ENCODE measurements around the gene KLHL4.
"Not testable (repeated sequence)": the region's sequence is repeated elsewhere in the genome, so short reads cannot be mapped to it uniquely, and the experiment has no call there.

Gene KLHL4

DNA sequence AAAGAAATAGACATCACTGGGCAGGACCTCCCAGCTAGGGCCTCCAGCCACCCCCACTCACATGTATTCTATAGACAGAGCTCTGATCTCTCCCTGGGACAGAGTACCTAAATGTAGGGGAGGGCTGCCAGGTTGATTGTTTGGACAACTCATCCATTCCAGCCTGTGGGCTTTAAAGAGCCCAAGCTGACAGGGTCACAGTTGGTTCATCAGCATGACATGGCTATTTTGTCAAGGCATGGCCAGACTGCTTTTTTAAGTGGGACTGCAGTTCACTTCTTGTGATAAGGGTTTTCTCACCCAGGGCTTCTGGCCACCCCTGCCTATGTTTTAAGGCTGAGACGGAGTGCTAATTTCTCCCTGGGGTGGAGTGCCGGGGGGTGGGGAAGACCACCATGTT is 63.3 kb downstream of the KLHL4 start:
- DNase-seq (ENCODE audit: low read depth in 1 of 2, low spot score in 1 of 2) = no peak
- in situ Hi-C loops (cut with HindIII; ENCODE audit: low pct_unique_long_range_greater_than_20kb, low sequenced_read_pairs) = no loop called here
- no peak for TF ChIP-seq JUND (IDR thresholded peaks at IDR 0.05; ENCODE audit: low read depth)

DNA sequence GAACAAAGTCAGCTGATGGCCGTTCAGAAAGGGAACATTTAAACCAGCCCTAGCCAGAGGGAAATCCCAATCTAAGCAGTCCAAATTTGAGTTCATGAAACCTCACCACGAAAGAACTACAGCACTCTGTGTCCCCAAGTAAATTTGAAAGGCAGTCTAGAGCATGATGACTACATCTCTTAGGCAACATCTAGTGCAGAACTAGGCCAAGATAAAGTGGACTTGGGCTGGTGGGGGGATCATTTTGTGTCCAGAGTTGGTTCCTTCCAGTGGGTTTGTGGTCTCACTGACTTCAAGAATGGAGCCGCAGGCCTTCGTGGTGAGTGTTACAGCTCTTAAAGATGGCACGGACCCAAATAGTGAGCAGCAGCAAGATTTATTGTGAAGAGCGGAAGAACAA is 64.9 kb downstream of the KLHL4 start:
- no peak for TF ChIP-seq JUND (IDR thresholded peaks at IDR 0.05; ENCODE audit: low read depth)
- DNase-seq (ENCODE audit: low read depth in 1 of 2, low spot score in 1 of 2) = no peak
- in situ Hi-C loops (cut with HindIII; ENCODE audit: low pct_unique_long_range_greater_than_20kb, low sequenced_read_pairs) = no loop called here

DNA sequence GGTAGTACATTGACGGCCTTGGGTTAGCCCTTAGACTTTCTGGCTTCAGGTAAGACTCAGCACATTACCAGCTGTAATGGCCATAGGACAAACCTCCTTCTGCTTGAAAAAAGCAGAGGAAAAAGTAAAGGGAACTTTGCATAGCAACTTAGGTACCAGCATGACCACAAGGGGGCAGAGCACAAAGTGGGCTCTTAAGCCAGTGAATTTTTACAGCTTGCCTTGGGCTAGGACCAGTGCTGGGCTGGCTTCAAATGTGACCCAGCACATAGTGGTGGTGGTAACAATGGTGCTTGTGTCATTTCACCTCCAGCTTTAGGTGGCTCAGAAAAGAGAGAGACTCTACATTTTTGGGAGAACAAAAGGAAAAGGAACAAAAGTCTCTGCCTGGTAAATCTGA is 66.1 kb downstream of the KLHL4 start:
- in situ Hi-C loops (cut with HindIII; ENCODE audit: low pct_unique_long_range_greater_than_20kb, low sequenced_read_pairs) = no loop called here
- TF ChIP-seq JUND (IDR thresholded peaks at IDR 0.05; ENCODE audit: low read depth) = no peak
- peak in 1 of 2 experiments; percentile 51 for DNase-seq (ENCODE audit: low read depth in 1 of 2, low spot score in 1 of 2)

DNA sequence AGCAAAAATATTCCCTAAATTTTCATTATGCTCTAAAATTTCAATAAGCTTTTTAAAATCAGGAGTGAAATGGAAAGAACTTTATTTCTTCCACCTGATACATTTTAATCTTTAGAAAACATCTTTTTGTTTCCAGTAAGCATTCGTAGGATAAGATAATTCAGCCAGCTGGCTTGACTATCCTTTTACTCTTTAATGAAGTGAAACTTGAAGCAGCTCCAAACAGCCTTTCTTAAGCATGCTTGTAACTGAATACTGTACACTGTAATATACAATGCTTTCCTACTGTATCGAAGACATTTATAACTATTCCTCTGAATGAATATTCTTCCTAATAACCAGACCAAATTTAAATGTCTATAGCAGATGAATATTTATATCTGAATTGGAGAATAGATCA is 98.8 kb downstream of the KLHL4 start:
- in situ Hi-C loops (cut with HindIII; ENCODE audit: low pct_unique_long_range_greater_than_20kb, low sequenced_read_pairs) = no loop called here
- no peak for DNase-seq (ENCODE audit: low read depth in 1 of 2, low spot score in 1 of 2)
- TF ChIP-seq JUND (IDR thresholded peaks at IDR 0.05; ENCODE audit: low read depth) = no peak

DNA sequence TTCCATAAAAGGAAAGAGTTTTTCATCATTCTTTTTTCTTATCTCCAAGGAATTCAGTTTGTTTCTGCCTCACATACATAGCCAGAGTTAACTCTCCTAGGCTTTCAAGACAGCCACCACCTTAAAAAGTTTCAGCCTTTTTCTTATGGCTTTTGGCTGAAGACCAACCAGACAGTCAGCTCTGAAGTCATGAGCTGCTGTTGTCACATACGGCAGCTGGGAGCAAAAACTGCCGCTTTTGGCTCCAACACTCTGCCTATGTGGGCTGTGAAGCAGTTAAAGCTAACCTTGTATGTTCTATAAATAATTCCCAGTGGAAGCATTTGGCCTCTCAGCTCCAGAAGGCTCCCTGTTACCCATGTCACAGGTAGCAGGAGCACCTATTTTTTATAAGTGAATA is 104.1 kb downstream of the KLHL4 start:
- in situ Hi-C loops (cut with HindIII; ENCODE audit: low pct_unique_long_range_greater_than_20kb, low sequenced_read_pairs) = no loop called here
- peak in 1 of 2 experiments; percentile 4 for DNase-seq (ENCODE audit: low read depth in 1 of 2, low spot score in 1 of 2)
- no peak for TF ChIP-seq JUND (IDR thresholded peaks at IDR 0.05; ENCODE audit: low read depth)

DNA sequence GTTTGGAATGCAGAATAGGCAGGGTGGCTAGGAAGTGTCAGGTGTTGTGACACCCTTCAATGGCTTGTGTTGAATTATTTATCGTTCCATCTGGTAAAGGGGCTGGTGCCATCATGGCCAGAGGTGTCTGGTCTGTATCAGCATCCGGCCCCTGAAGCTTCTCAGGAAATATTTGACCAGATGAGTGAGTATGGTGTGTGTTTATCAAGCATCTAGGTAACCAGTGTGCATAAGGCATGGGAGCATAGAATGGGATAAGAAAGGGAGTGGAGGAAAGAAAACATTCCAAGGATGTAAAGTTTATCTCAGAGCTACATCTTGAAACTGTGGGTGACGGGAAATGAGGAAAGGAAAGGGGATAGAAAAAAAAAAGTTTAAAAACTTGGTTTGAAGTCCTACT is 109.4 kb downstream of the KLHL4 start:
- DNase-seq (ENCODE audit: low read depth in 1 of 2, low spot score in 1 of 2) = no peak
- in situ Hi-C loops (cut with HindIII; ENCODE audit: low pct_unique_long_range_greater_than_20kb, low sequenced_read_pairs) = no loop called here
- TF ChIP-seq JUND (IDR thresholded peaks at IDR 0.05; ENCODE audit: low read depth) = no peak

DNA sequence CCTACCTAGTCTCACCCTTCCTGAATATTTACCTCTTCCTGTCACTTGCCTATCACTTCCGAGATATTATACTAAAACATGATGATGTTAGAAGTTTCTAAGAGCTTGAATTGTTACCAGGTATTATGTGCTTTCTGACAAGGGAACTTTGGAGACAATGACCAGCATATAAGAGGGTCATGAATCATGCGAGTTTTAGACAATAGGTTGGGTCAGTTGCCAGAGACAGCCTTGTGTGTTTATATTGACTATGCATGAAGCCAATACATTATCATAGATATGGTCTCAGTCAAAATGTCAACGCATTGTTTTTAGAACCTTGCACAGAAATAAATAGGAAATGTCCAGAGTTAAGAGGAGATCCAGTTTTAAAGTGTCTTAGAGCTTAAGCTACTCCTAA is 116.8 kb downstream of the KLHL4 start:
- in situ Hi-C loops (cut with HindIII; ENCODE audit: low pct_unique_long_range_greater_than_20kb, low sequenced_read_pairs) = no loop called here
- no peak for TF ChIP-seq JUND (IDR thresholded peaks at IDR 0.05; ENCODE audit: low read depth)
- no peak for DNase-seq (ENCODE audit: low read depth in 1 of 2, low spot score in 1 of 2)

DNA sequence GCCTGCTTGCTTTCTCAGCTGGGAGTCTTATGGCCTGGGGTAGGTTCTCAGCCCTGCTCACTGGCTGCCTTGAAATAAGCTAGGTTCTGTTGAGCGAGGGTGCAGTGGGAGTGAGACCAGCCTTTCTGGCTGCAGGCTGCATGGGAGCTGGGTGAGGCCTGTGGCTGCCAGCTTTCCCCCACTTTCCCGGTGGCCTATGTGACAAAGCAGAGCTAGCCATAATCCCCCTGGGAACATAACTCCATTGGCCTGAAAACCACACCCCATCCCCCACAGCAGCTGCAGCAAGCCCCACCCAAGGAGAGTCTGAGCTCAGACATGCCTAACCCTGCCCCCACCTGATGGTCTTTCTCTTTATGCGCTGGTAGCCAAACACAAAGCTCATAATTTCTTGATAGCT is 118.9 kb downstream of the KLHL4 start:
- no peak for DNase-seq (ENCODE audit: low read depth in 1 of 2, low spot score in 1 of 2)
- no peak for TF ChIP-seq JUND (IDR thresholded peaks at IDR 0.05; ENCODE audit: low read depth)
- in situ Hi-C loops (cut with HindIII; ENCODE audit: low pct_unique_long_range_greater_than_20kb, low sequenced_read_pairs) = no loop called here

DNA sequence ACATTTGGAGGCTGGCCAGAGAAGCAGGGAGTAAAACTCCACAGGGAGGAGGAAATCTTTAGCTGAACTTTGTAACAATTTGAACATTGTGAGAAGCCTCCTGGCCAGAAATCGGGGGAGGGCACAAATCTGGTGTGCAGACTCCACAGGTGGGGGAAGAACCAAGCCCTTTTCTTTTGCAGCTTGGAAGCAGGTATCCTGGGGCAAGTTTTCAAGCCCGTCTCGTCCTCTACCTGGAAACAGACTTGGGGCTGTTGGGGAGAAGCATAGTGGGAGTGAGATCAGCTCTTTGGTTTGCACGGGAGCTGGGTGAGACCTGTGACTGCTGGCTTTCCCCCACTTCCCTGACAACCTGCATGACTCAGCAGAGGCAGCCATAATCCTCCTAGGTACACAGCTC is 123.8 kb downstream of the KLHL4 start:
- DNase-seq (ENCODE audit: low read depth in 1 of 2, low spot score in 1 of 2); in situ Hi-C loops (cut with HindIII; ENCODE audit: low pct_unique_long_range_greater_than_20kb, low sequenced_read_pairs): not testable (repeated sequence)

DNA sequence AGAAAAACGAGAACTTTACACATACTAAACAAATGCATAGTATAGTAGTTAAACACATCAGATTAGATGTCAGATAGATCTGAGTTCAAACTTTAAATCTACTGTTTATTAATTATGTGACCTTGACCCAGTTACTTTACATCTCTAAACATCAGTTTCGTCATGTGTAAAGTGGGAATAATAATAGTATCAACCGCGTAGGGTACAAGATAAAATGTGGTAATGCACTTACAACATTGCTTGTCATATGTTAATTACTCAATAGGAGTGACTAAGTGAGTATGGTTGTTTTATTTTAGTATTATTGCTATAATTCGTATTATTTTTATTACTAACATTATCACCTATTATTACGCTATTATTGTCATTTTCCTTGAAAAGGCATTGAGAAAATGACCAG is 144.2 kb downstream of the KLHL4 start:
- no peak for TF ChIP-seq JUND (IDR thresholded peaks at IDR 0.05; ENCODE audit: low read depth)
- no peak for DNase-seq (ENCODE audit: low read depth in 1 of 2, low spot score in 1 of 2)
- in situ Hi-C loops (cut with HindIII; ENCODE audit: low pct_unique_long_range_greater_than_20kb, low sequenced_read_pairs) = no loop called here

DNA sequence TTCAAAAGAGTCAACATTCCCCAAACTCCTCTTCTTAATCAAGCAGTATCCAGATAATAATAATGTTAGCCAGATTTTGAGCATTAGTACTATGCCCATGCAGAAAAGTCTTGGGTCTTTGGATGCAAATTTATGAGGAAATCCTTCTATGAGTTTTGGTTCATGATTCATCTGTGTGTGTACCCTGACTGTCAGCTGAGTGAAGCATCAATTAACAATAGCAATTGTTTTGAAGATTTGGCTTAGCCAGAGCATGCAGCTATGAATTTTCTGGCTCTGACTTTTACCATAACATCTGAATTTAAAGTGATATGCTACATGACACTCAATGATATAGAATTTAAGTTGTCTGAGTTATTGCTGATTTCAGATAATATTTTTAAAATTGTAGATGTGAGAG is 145.8 kb downstream of the KLHL4 start:
- no peak for DNase-seq (ENCODE audit: low read depth in 1 of 2, low spot score in 1 of 2)
- TF ChIP-seq JUND (IDR thresholded peaks at IDR 0.05; ENCODE audit: low read depth) = no peak
- in situ Hi-C loops (cut with HindIII; ENCODE audit: low pct_unique_long_range_greater_than_20kb, low sequenced_read_pairs) = no loop called here

DNA sequence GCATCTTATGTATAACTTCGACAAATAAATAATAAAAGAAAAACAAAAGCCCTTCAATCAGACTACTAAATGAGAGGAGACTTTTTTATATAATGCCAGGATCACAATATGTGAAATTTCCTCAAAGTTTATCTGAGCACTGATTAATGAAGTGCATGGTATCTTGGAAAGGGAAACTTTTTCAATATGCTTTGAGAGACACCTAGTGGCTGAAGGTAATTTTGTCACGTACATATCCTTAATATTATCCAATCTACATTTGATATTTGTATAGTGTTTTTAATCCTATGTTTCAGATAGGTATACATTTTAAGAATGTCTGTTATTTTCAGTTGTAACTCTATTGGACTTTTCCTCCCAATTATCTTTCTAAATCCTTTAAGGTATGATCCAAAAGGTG is 146.8 kb downstream of the KLHL4 start:
- no peak for TF ChIP-seq JUND (IDR thresholded peaks at IDR 0.05; ENCODE audit: low read depth)
- peak in 1 of 2 experiments; percentile 29 for DNase-seq (ENCODE audit: low read depth in 1 of 2, low spot score in 1 of 2)
- in situ Hi-C loops (cut with HindIII; ENCODE audit: low pct_unique_long_range_greater_than_20kb, low sequenced_read_pairs) = no loop called here

DNA sequence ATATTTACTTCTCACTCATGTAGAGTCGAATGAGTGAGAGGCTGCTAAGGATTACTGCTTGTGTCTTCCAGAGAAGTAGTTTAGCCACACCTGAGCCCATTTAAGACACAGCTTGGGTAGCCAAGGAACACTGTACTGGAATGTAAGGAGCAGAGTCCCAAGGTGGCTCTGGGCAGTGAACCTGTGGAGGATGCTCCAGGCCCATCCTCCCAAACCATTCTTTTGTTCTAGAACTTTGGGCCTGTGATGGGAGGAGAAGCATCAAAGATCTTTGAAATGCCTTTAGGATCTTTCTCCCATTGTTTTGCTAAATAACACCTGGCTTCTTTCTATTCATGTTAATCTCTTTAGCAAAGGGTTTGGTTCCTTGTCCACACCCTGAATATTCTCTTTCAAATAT is 162.2 kb downstream of the KLHL4 start:
- in situ Hi-C loops (cut with HindIII; ENCODE audit: low pct_unique_long_range_greater_than_20kb, low sequenced_read_pairs) = no loop called here
- TF ChIP-seq JUND (IDR thresholded peaks at IDR 0.05; ENCODE audit: low read depth) = no peak
- no peak for DNase-seq (ENCODE audit: low read depth in 1 of 2, low spot score in 1 of 2)

DNA sequence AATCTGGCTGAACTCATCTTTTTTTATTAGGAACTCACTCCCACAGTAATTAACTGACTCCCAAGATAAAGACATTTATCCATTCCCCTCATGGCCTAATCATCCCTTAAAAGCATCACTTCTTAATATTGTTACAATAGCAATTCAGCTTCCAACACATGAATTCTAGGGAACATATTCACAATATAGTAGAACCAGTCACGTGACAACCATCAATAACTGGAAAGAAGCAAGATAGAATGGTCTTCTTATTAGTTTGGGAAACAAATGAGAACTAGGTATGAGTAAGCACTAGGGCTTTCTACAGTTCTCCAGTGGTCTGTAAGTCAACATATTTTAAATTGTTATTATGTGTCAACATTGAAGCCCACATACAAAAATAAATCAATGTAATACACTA is 170.1 kb downstream of the KLHL4 start:
- TF ChIP-seq JUND (IDR thresholded peaks at IDR 0.05; ENCODE audit: low read depth) = no peak
- no peak for DNase-seq (ENCODE audit: low read depth in 1 of 2, low spot score in 1 of 2)
- in situ Hi-C loops (cut with HindIII; ENCODE audit: low pct_unique_long_range_greater_than_20kb, low sequenced_read_pairs) = no loop called here

DNA sequence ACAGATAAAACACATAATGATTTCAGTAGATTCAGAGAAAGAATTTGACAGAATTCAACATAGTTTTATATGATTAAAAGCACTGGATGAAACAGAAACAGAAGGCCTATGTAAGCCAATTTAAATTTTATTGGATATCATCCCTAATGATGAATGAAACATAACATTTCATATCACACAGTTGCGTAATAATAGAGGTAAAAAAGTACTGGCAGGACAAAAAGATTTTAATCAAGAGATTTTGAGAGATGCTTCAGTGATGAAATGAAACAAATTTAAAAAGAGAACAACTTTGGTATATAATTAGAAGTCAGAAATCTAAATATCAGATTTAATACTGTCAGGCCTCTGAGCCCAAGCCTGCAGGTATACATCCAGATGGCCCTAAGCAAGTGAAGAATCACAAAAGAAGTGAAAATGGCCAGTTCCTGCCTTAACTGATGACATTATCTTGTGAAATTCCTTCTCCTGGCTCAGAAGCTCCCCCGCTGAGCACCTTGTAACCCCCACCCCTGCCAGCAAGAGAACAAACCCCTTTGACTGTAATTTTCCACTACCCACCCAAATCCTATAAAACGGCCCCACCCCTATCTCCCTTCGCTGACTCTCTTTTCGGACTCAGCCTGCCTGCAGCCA is 170.6 kb downstream of the KLHL4 start:
- in situ Hi-C loops (cut with HindIII; ENCODE audit: low pct_unique_long_range_greater_than_20kb, low sequenced_read_pairs); DNase-seq (ENCODE audit: low read depth in 1 of 2, low spot score in 1 of 2): not testable (repeated sequence)

DNA sequence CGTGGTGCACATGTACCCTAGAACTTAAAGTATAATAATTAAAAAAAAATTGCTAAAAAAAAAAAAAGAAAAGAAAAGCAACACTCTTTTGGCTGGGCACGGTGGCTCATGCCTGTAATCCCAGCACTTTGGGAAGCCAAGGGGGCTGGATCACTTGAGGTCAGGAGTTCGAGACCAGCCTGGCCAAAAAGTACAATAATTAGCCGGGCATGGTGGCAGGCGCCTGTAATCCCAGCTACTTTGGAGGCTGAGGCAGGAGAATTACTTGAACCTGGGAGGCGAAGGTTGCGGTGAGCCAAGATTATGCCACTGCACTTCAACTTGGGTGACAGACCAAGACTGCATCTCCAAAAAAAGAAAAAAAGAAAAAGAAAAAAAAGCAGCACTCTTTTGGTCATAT is 171.6 kb downstream of the KLHL4 start:
- in situ Hi-C loops (cut with HindIII; ENCODE audit: low pct_unique_long_range_greater_than_20kb, low sequenced_read_pairs); DNase-seq (ENCODE audit: low read depth in 1 of 2, low spot score in 1 of 2): not testable (repeated sequence)
